Glutamatergic neuron (in vitro differentiated cells): ENCODE measurements around the gene COBL. TPM values are rescaled to one million over a fixed set of nuclear protein-coding genes. Genes with fewer than 3 reads are reported as not detected.

Experiments used
- DNase-seq: peaks from one replicate; pipeline ENCODE4 v3.0.0; 2022
- H3K27ac Mint-ChIP-seq: one replicate; pipeline ENCODE4 v1.8.0; 2020; ENCODE audit warnings: mild to moderate bottlenecking, mixed read lengths, inconsistent platforms; ENCODE audit not compliant: unreplicated experiment
- H3K27me3 Mint-ChIP-seq: one replicate; pipeline ENCODE4 v1.8.0; 2020; ENCODE audit warnings: mild to moderate bottlenecking, moderate library complexity, mixed read lengths, inconsistent platforms; ENCODE audit not compliant: unreplicated experiment
- H3K36me3 Mint-ChIP-seq: one replicate; pipeline ENCODE4 v1.8.0; 2020; ENCODE audit warnings: mild to moderate bottlenecking, mixed read lengths, inconsistent platforms; ENCODE audit not compliant: unreplicated experiment
- H3K4me1 Mint-ChIP-seq: one replicate; pipeline ENCODE4 v1.8.0; 2020; ENCODE audit warnings: mild to moderate bottlenecking, low read depth, mixed read lengths, inconsistent platforms; ENCODE audit not compliant: unreplicated experiment
- H3K4me3 Mint-ChIP-seq: one replicate; pipeline ENCODE4 v1.8.0; 2020; ENCODE audit warnings: mild to moderate bottlenecking, mixed read lengths, inconsistent platforms; ENCODE audit not compliant: unreplicated experiment
- H3K9me3 Mint-ChIP-seq: one replicate; pipeline ENCODE4 v1.8.0; 2020; ENCODE audit warnings: mild to moderate bottlenecking, moderate library complexity, mixed read lengths, inconsistent platforms; ENCODE audit not compliant: unreplicated experiment
- CTCF ChIP-seq: fragments of 200-600 bp; sonication (generic); IDR thresholded peaks from one replicate; pipeline ENCODE4 v1.5.0; 2021; ENCODE audit not compliant: partially characterized antibody, unreplicated experiment
- total RNA-seq: library from RNA; stranded (reverse); fragmentation: NEBNext Ultra II Directional; extraction: Animal tissue kit (Norgen Biotek cat#: 25700); gene quantifications from one replicate; pipeline ENCODE4 v1.2.1, GENCODE V29; 2021; ENCODE audit not compliant: unreplicated experiment

Gene COBL
- total RNA-seq, 1 donor from 2014 or later: 3.3 TPM

GRCh38 chr7:51069411-51070083, 247.1 kb downstream of the COBL start:
- Mint-ChIP-seq H3K27ac (no peak overlapping the region), H3K27me3 (no peaks in the 10 kb centered on the region), H3K36me3 (no peaks in the 10 kb centered on the region), H3K9me3 (no peaks in the 10 kb centered on the region), H3K4me1 (no peaks in the 10 kb centered on the region), H3K4me3 (no peak overlapping the region)
- no peak for TF ChIP-seq CTCF
- DNase-seq: no peak

GRCh38 chr7:51068401-51068800, 248.2 kb downstream of the COBL start:
- Mint-ChIP-seq H3K4me1 (no peaks in the 10 kb centered on the region), H3K9me3 (no peaks in the 10 kb centered on the region), H3K4me3 (no peak overlapping the region), H3K27me3 (no peaks in the 10 kb centered on the region), H3K36me3 (no peaks in the 10 kb centered on the region), H3K27ac (no peak overlapping the region)
- no peak for DNase-seq
- no peak for TF ChIP-seq CTCF

GRCh38 chr7:51067757-51068156, 248.9 kb downstream of the COBL start:
- TF ChIP-seq CTCF: peak; percentile 87
- H3K36me3 Mint-ChIP-seq: no peaks in the 10 kb centered on the region
- DNase-seq: peak; percentile 77
- no peak overlapping the region for H3K4me3 Mint-ChIP-seq
- H3K9me3 Mint-ChIP-seq: no peaks in the 10 kb centered on the region
- no peak overlapping the region for H3K27ac Mint-ChIP-seq
- no peaks in the 10 kb centered on the region for H3K27me3 Mint-ChIP-seq
- H3K4me1 Mint-ChIP-seq: no peaks in the 10 kb centered on the region

- Mint-ChIP-seq H3K9me3 (no peaks in the 10 kb centered on the region), H3K27ac (no peak overlapping the region), H3K4me1 (no peaks in the 10 kb centered on the region), H3K27me3 (no peaks in the 10 kb centered on the region), H3K36me3 (no peaks in the 10 kb centered on the region), H3K4me3 (no peak overlapping the region)
- DNase-seq: no peak
- TF ChIP-seq CTCF: no peak
Observed at GRCh38 chr7:51067258-51067657, 249.4 kb downstream of the COBL start.

- no peak overlapping the region for H3K4me3 Mint-ChIP-seq
- no peaks in the 10 kb centered on the region for H3K4me1 Mint-ChIP-seq
- TF ChIP-seq CTCF: no peak
- no peaks in the 10 kb centered on the region for H3K27me3 Mint-ChIP-seq
- no peak for DNase-seq
- no peak overlapping the region for H3K27ac Mint-ChIP-seq
- no peaks in the 10 kb centered on the region for H3K36me3 Mint-ChIP-seq
- H3K9me3 Mint-ChIP-seq: no peaks in the 10 kb centered on the region
Observed at GRCh38 chr7:51066405-51066882, 250.2 kb downstream of the COBL start.
